GM19455 (cell line): ENCODE results near the gene UXT.
A peak's percentile ranks its signal among the peaks of the same experiment; 100 is the strongest.

Source experiments
- ATAC-seq: cut with Tn5 transposase; IDR thresholded peaks from one replicate; pipeline ENCODE4 v1.9.1; 2021; ENCODE audit not compliant: unreplicated experiment

The UXT gene

GRCh38 chrX:47649781-47650163 lies 9.2 kb downstream of the UXT start:
- no peak for ATAC-seq

GRCh38 chrX:47649271-47649670 lies 9.7 kb downstream of the UXT start:
- no peak for ATAC-seq

GRCh38 chrX:47648376-47648775 lies 10.6 kb downstream of the UXT start:
- no peak for ATAC-seq

GRCh38 chrX:47646636-47647035 lies 12.3 kb downstream of the UXT start:
- ATAC-seq, result no peak

GRCh38 chrX:47645530-47645929 lies 13.4 kb downstream of the UXT start:
- no peak for ATAC-seq

GRCh38 chrX:47644557-47645091 lies 14.4 kb downstream of the UXT start:
- no peak for ATAC-seq

- ATAC-seq, result no peak
Measured at GRCh38 chrX:47643926-47644325, 15.1 kb downstream of the UXT start.

- no peak for ATAC-seq
Measured at GRCh38 chrX:47638816-47639215, 20.2 kb downstream of the UXT start.

- ATAC-seq, result no peak
Measured at GRCh38 chrX:47637546-47638195, 21.3 kb downstream of the UXT start.

GRCh38 chrX:47634871-47635575 lies 24.0 kb downstream of the UXT start:
- no peak for ATAC-seq

GRCh38 chrX:47633689-47634590 lies 25.0 kb downstream of the UXT start:
- ATAC-seq, result no peak

GRCh38 chrX:47632666-47633065 lies 26.3 kb downstream of the UXT start:
- no peak for ATAC-seq

- no peak for ATAC-seq
Measured at GRCh38 chrX:47631676-47632075, 27.3 kb downstream of the UXT start.

- no peak for ATAC-seq
Measured at GRCh38 chrX:47629419-47630200, 29.4 kb downstream of the UXT start, which contains the start of gene CFP. CFP (minus strand) TSS chrX:47629930; CDS start chrX:47629844, 86 bp downstream.

GRCh38 chrX:47628982-47629381 lies 30.0 kb downstream of the UXT start:
- ATAC-seq, result no peak

GRCh38 chrX:47625365-47625764 lies 33.6 kb downstream of the UXT start:
- ATAC-seq, result no peak

GRCh38 chrX:47623540-47624027 lies 35.4 kb downstream of the UXT start:
- no peak for ATAC-seq

GRCh38 chrX:47621851-47622250 lies 37.1 kb downstream of the UXT start:
- ATAC-seq, result no peak

GRCh38 chrX:47620303-47620685 lies 38.7 kb downstream of the UXT start:
- ATAC-seq, result no peak

- ATAC-seq, result peak; percentile 64
Measured at GRCh38 chrX:47619486-47620302, 39.3 kb downstream of the UXT start, which contains the start of gene SYN1. SYN1 (minus strand) TSS chrX:47619857; CDS start chrX:47619728, 129 bp downstream.
